ENCODE measurements around the gene BZW1.
A peak's percentile ranks its signal among the peaks of the same experiment; 100 is the strongest.
"Not testable (repeated sequence)": the region's sequence is repeated elsewhere in the genome, so short reads cannot be mapped to it uniquely, and the experiment has no call there.

Gene BZW1

DNA sequence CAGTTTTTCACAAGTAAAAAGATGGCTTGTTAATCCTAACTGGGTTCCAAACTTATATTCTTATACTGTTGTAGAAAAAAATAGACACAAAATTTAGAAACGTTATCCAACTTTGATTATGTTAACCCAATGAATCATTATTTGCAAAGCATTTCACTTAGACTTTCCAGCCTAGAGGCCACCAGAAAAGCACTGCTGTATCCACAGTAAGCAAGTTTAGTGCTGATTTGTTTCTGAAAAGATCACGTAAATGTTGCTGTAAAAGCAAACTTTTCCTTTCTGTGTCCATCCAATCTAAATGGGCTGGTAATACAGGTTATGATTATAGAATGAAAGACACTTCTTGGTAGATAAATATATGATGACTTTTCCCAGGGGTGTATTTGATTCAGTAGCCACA, 17.6 kb upstream of the BZW1 start:
- no peak for DNase-seq

GRCh38 chr2:200795028-200795440, 16.7 kb upstream of the BZW1 start:
- DNase-seq = no peak

DNA sequence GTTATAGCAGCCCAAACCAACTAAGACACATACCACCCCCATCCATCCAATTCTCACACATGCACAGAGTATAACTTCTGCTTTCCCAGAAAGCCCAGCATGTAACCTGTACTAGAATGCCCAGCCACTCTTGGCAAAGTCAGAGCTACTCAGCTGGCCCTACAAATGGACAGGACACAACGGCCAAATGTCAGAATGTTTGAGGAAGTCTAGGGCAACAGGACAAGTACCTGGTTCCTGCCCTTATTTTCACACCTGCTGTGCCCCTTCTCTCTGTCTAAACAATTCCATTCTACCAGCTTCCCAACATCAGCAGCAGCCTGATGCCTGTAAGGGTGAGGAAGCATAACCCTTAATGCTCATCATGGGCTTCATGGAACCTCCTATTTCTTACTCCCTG, 15.1 kb upstream of the BZW1 start:
- no peak for DNase-seq

DNA sequence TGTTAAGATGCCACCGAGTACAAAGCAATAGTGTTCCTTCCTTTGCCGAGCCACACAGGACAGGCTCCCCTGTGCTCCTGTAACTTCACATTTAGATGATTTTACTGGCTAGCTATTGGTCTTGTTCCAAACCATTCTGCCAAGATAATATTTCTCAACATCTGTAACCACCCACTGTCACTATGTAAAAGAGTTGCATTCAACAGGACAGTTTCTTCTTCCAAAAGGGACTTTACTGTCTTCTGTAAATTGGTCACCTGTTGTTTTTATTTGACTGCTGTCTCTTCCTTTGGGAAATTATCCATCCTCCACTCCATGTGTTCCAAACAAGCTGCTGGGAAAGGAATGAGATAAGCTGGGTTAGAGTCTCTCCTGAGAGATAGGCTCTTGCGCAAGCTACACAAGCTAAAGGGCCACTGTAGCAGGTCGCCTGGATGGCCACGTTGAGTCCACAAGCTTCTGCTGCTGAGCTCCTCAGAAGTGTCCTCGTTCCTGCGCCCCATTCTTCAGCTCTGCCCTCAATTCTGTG, 14.4 kb upstream of the BZW1 start:
- no peak for DNase-seq

- DNase-seq = no peak
These were observed 13.2 kb upstream of the BZW1 start for GRCh38 chr2:200798514-200798913.

DNA sequence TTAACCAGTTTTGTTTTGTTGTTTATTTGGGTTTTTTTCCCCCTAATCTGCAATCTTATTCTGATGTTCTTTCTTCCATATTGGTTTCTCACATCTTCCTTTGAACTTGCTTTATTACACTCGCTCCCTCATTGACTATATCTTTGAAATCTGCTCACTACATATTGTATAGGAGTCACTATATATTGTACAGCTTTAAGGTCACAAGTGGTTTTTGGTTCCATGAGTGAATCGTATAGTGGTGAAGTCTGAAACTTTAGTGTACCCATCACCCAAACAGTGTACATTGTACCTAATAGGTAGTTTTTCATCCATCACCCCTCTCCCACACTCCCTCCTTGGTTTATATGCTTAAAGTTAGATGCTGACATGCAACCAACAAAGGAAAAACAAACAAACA, 11.3 kb upstream of the BZW1 start:
- DNase-seq = no peak

GRCh38 chr2:200801431-200801830, 10.3 kb upstream of the BZW1 start:
- DNase-seq = not testable (repeated sequence)

DNA sequence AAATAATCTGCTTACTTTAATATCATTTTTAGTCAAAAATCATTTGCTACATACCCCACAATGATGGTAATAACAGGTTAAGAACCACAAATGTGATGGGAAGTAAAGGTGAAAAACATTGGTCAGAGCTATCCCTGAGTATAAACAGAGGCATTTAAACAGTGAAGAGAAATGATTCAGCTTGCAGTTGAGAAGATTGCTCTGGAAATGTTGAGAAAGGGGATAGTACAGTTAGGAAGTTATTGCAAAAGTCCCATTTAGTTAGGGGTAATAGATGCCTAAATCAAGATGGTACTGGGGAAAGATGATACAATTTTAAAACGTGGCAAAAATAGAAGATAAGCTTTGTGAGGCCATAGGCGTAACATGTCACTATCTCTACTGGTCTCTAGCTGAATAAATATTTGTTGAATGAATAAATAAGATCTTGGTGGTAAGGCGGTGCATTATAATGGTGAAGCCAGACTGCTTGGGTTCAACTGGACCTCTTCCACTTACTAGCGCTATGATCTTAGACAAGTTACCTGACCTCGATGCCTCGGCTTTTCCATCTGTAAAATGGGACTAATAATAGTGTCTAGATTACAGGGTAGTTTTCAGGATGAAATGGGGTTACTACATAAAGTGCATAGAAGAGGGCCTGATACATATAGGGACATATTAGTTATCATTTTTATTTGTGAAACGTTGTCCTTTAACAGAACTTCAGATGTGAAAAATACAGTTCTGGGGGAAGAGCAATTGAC, 2.0 kb upstream of the BZW1 start:
- DNase-seq = no peak

GRCh38 chr2:200810252-200810997, 1.3 kb upstream of the BZW1 start:
- no peak for DNase-seq

- no peak for DNase-seq
These were observed 745 bp upstream of the BZW1 start for GRCh38 chr2:200810998-200811332.

- peak; percentile 31 for DNase-seq
These were observed 662 bp downstream of the BZW1 start for GRCh38 chr2:200812122-200813022.

DNA sequence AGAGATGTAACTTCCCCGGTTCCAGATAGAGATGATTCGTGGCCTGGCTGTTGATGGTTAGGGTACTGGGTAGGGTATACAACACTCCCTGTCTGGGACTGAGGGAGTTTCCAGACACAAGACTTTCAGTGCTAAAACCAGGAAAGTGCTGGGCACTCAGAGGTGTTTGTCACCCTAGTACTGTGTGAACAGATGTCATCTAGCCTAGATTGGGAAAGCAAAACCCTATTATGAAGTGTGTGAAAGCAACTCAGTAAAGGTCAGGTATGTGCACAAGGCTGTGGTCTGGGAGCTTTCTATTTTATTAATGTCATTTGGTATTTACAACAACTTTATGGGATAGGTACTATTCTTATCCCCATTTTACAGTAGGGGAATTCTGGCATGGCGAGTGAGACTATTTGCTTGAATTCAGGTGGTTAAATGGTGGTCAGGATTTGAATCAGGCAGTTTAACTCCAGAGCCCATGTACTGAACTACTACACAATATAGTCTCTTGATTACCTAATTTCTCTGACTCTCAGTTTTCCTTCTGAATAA, 2.6 kb downstream of the BZW1 start:
- no peak for DNase-seq

DNA sequence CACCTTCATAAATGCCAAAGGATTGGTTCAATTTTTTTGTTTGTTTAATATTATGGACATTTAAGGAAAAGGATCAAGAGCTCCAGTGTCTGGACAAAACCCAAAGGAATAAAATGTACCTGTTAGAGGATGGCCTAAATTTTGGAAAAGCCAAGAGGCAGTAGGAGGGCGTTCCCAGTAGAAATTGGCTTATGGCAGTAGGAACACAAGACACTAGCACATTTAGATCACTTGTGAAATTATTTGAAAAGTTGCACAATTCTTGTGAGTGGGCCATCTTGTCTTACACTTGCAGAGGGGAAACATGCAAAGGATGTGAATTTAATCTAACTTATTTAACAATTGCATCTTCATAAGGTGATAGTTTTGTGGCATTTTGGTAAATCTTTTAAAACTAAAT, 3.2 kb downstream of the BZW1 start:
- DNase-seq = no peak

DNA sequence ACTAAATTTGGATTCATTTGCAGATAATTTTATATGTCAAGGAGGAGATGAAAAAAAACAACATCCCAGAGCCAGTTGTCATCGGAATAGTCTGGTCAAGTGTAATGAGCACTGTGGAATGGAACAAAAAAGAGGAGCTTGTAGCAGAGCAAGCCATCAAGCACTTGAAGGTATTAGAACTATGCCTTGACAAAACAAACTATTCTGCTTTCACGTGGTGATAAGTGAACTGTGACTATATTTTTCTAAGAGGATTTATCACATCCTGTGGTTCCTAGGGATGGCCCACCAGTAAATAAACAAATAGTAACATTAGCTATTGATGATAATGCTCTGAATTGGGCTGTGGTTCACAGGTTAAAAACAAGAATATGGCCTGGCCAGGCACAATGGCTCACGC, 7.0 kb downstream of the BZW1 start:
- DNase-seq = not testable (repeated sequence)

GRCh38 chr2:200820573-200821234, 9.0 kb downstream of the BZW1 start:
- DNase-seq = no peak

DNA sequence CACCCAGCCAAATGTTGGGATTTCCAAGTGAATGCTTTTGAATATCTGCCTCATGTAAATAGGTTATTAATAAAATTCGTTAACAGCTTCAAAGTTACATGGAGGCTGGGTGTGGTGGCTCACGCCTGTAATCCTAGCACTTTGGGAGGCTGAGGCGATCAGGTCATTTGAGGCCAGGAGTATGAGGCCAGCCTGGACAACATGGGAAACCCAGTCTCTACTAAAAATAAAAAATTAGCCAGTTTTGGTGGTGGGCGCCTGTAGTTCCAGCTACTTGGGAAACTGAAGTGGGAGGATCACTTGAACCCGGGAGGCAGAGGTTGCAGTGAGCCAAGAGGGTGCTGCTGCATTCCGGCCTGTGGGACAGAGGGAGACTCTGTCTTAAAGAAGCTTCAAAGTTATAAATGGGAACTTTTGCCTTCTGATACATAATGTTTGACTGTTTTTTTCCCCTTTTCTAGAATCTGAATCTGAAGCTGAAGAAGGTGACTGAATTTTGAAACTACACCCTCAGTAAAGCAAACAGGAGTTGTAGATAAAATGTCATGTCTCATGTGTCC, 10.1 kb downstream of the BZW1 start:
- DNase-seq = no peak

DNA sequence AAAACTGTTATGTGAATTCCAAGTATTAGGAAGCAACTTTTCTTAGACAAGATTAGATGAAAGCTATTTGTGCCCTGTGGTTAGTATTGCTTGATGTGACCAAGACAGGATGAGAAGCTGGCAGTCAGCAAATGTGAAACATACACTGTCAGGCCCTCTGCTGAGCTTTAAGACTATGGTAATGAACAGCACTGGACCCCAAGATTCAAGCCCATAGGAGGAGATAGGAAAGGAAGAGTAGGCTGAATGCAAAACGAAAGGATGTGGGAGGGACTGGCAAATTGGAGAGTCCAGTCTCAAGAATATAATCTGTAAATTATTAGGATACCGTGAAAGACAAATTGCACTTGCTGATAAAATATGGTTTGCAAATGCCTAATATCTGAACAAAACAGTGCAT, 16.4 kb downstream of the BZW1 start:
- no peak for DNase-seq

GRCh38 chr2:200828572-200829257, 17.0 kb downstream of the BZW1 start:
- no peak for DNase-seq

DNA sequence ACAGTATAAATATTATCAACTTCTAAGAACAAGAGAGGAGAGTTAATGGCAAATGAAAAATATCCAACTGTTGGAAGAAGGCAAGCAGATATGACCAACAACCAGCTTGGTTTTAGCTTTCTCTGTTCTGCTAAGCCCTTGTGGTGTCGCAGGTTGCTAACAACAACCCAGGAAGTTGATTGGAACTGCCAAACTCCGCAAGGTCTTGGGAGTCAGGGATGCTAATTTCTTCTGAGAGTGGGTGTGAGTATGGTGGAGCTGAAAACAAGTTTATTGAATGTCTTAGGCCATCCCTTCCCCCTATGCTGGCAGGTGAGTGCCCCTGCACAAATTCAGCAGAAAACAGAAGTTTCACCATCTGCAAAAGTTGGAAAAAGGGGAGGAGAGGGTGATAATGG, 17.5 kb downstream of the BZW1 start:
- DNase-seq = no peak

DNA sequence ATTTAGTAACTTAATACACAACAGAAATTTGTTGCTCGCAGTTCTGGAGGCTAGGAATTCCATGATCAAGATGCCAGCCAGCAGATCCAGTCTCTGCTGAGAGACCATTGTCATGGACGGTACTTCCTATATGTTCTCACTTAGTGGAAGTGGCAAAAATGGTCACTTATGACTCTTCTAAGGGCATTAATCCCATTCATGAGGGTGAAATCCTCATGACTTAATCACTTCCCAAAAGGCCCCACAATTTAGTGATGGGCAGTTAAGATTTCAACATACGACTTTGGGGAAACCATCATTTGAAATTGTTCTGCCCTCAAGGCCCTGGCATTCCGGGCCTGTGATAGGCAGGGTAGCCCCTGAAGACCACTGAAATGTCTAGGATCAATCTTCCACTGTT, 23.0 kb downstream of the BZW1 start:
- no peak for DNase-seq

DNA sequence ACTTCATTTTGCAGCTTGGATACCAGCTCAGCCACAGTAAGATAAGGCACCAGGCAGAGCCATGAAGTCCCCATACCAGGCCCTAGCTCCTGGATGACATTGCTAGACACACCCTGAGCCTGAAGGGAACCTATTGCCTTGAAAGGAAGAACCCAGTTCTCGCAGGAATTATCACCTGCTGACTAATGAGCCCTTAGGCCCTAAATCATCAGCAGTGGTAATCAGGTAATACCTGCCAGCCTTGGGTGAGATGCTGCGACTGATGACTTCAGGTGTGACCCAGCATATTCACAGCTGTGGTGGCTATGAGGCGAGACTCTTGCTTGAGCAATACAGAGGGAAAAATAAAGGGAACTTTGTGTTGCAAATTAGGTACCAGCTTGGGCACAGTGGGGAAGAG, 27.8 kb downstream of the BZW1 start:
- DNase-seq = no peak

All from NCI-H345 (cell line).